ENCODE measurements around the gene PPP6R2.

GRCh38 chr22:50312371-50312770 is 30.8 kb upstream of the PPP6R2 start:
- TF ChIP-seq CTCF (IDR thresholded peaks at IDR 0.05; ENCODE audit: extremely low read depth in 1 of 2, insufficient read depth in 1 of 2, low read depth in 1 of 2, low read length in 2 of 2), result no peak
- TF ChIP-seq POLR2A (IDR thresholded peaks at IDR 0.05; ENCODE audit: low read depth, low read length), result no peak
- TF ChIP-seq EZH2 (IDR thresholded peaks at IDR 0.05; ENCODE audit: borderline replicate concordance, low read depth, low read length, severe bottlenecking), result no peak
- TF ChIP-seq POLR2AphosphoS5 (IDR thresholded peaks at IDR 0.05; ENCODE audit: insufficient read depth, low read depth, low read length), result no peak
- TF ChIP-seq MAX (IDR thresholded peaks at IDR 0.05; ENCODE audit: insufficient read depth, insufficient read length), result no peak
- no peak for TF ChIP-seq JUN (IDR thresholded peaks at IDR 0.05; ENCODE audit: borderline replicate concordance, insufficient read depth, insufficient read length, low read depth)
- no peak for TF ChIP-seq GATA2 (IDR thresholded peaks at IDR 0.05; ENCODE audit: insufficient read depth, insufficient read length, low read depth, low read length)
- no peak for TF ChIP-seq MYC (IDR thresholded peaks at IDR 0.05; ENCODE audit: low read depth, low read length)
- TF ChIP-seq FOS (IDR thresholded peaks at IDR 0.05; ENCODE audit: borderline replicate concordance, insufficient read depth, low read length), result no peak
